Left ventricle myocardium inferior (tissue), 1 donor: Measurements from ENCODE around the gene AGAP1. TPM values are rescaled to one million over a fixed set of nuclear protein-coding genes. Genes with fewer than 3 reads are reported as not detected.

ENCODE experiments used
- DNase-seq: peaks from one replicate; pipeline ENCODE4 v3.0.0-alpha.2; 2020
- H3K27ac ChIP-seq: fragments of 200-600 bp; replicated peaks from 2 replicates; pipeline ENCODE4 v1.8.0; 2021
- H3K27me3 ChIP-seq: fragments of 200-600 bp; 2 replicates; pipeline ENCODE4 v1.8.0; 2021; ENCODE audit warnings: low read depth
- H3K36me3 ChIP-seq: fragments of 200-600 bp; 2 replicates; pipeline ENCODE4 v1.8.0; 2021
- H3K4me1 ChIP-seq: fragments of 200-600 bp; 2 replicates; pipeline ENCODE4 v1.8.0; 2021
- H3K4me3 ChIP-seq: fragments of 200-600 bp; 2 replicates; pipeline ENCODE4 v1.8.0; 2021; ENCODE audit warnings: mild to moderate bottlenecking, moderate library complexity
- H3K9me3 ChIP-seq: fragments of 200-600 bp; replicated peaks from 2 replicates; pipeline ENCODE4 v1.8.0; 2021
- intact Hi-C: fragments of 100-400 bp; cut with micrococcal nuclease; formaldehyde crosslinking; loops from one replicate; pipeline ENCODE4 v1.11.0; 2022
- total RNA-seq: library from RNA; stranded (reverse); fragmentation: NEBNext Ultra II Directional; extraction: Animal tissue kit (Norgen Biotek cat#: 25700); gene quantifications from one replicate; pipeline ENCODE4 v1.2.1, GENCODE V29; 2021
- TF ChIP-seq, protein P1 (sequence below): fragments of 200-600 bp; IDR thresholded peaks from 2 replicates; pipeline ENCODE4 v1.8.0; 2021; ENCODE audit warnings: antibody characterized with exemption, mild to moderate bottlenecking, borderline replicate concordance
- donor health status: DM: no; HTN: yes; CAD: no; lungs with severe emphysema.

Gene AGAP1
- total RNA-seq, 1 donor from 2014 or later, result 18.1 TPM

DNA sequence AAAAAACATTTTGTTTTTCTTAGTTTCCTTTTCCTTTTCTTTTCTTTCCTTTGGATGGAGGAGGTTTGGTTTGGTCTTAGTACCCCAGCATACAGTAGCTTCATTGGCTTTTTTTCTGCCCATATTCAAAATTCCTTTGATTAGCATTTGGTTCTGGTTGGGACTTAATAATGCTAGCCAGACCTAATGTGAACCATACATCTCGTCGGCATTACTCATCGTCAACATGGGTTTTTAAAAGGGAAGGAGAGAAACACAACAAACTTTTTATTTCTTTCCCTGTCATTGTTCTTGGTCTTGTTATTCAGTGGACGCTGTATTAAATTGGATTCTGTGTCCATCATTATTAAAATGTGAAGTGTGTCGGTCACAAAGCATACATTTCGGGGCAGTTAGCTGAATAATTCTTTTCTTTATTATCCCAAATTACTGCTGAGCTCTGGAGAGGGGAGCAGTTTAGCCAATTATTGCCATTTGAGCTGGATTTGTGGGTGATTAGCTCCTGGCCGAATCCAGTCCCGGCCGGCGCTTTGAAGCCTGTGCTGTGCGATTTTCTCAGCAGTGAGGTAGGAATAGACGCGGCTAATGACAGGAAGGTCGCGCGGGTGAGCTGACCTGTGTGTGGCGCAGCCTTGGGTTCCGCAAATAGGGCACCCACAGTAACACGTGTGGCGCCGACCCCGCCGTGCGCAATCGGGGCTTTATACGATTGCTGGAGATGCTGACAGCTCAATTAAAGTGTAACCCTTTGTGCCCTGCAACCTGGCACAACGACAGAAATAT is 371.1 kb downstream of the AGAP1 start:
- no peak overlapping the region for H3K4me3 ChIP-seq

DNA sequence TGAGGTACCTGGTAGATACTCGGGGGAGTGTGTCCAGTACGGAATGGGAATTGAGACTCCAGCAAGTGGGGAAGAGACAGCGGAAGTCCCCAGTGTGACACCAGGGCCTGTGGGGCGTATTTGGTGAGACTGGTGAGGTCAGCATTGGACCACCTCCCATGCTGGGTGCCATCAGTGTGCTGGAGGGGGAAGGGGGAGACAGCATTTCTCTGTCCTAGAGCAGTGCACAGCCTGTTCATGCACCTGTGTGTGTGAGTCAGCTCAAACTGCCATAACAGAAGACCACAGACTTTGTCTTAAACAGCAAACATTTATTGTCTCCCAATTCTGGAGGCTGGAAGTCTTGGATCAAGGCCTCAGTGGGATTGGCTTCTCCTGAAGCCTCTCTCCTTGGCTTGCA is 372.5 kb downstream of the AGAP1 start:
- no peak for DNase-seq
- Histone ChIP-seq H3K9me3 (peaks cover 14% of the 10 kb centered on the region), H3K4me3 (no peak overlapping the region), H3K36me3 (no peaks in the 10 kb centered on the region), H3K4me1 (peaks cover 21% of the 10 kb centered on the region), H3K27ac (no peak overlapping the region), H3K27me3 (no peaks in the 10 kb centered on the region)
- intact Hi-C loops, result no loop called here
- TF ChIP-seq, protein P1, sequence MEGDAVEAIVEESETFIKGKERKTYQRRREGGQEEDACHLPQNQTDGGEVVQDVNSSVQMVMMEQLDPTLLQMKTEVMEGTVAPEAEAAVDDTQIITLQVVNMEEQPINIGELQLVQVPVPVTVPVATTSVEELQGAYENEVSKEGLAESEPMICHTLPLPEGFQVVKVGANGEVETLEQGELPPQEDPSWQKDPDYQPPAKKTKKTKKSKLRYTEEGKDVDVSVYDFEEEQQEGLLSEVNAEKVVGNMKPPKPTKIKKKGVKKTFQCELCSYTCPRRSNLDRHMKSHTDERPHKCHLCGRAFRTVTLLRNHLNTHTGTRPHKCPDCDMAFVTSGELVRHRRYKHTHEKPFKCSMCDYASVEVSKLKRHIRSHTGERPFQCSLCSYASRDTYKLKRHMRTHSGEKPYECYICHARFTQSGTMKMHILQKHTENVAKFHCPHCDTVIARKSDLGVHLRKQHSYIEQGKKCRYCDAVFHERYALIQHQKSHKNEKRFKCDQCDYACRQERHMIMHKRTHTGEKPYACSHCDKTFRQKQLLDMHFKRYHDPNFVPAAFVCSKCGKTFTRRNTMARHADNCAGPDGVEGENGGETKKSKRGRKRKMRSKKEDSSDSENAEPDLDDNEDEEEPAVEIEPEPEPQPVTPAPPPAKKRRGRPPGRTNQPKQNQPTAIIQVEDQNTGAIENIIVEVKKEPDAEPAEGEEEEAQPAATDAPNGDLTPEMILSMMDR, result no peak

More for the DNA sequence above, 371.1 kb downstream of the AGAP1 start:
- no peak for DNase-seq
- intact Hi-C loops, result no loop called here
- Histone ChIP-seq H3K27me3 (no peaks in the 10 kb centered on the region), H3K9me3 (peaks cover 2% of the 10 kb centered on the region), H3K4me1 (peaks cover 36% of the 10 kb centered on the region), H3K36me3 (no peaks in the 10 kb centered on the region), H3K27ac (no peak overlapping the region)
- TF ChIP-seq, protein P1, result no peak

DNA sequence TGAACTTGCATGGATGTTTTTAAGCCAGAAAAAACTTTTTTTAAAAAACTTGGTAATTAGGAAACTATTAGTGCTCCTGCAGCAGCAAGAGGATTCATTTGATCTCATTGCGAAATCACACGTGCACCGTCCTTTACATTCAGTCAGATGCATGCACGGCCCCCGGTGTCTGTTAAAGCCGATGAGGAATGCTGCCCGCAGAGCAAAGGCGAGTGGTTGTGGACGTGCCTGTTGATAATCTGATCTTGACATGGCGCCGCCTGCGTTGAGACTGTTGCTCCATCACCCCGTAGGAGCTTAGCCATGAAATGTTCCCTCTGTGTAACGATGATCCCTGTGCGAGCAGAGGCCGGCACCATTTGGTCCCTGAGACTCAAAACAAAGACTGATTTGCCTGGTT is 374.4 kb downstream of the AGAP1 start:
- Histone ChIP-seq H3K4me1 (peaks cover 15% of the 10 kb centered on the region), H3K36me3 (no peaks in the 10 kb centered on the region), H3K27ac (no peak overlapping the region), H3K4me3 (peak overlapping the region; percentile 15), H3K27me3 (no peaks in the 10 kb centered on the region), H3K9me3 (peaks cover 14% of the 10 kb centered on the region)
- intact Hi-C loops, result no loop called here
- DNase-seq, result no peak
- TF ChIP-seq, protein P1, result no peak

DNA sequence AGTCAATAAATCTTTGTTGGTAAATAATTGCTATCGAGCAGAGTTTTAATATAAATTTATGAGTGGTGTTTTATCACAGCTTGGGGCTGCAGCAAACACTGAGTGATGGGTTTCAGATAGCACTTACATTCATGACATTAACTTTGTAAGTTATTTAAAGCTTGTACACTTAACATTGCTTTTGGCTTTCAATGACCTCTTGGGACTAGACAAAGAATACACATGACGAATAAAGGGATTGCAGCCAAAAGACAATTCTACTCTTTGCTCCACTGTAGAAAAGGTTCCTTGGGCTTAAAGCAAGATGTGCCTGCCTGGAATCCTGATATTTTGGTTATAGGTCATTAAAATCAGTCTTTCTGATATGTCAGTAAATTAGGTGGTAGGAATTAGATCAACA is 374.8 kb downstream of the AGAP1 start:
- intact Hi-C loops, result no loop called here
- DNase-seq, result no peak
- TF ChIP-seq, protein P1, result no peak
- H3K9me3 ChIP-seq, result peaks cover 14% of the 10 kb centered on the region
- H3K27me3 ChIP-seq, result no peaks in the 10 kb centered on the region
- H3K4me3 ChIP-seq, result peak overlapping the region; percentile 15
- H3K4me1 ChIP-seq, result peaks cover 15% of the 10 kb centered on the region
- H3K27ac ChIP-seq, result no peak overlapping the region
- no peaks in the 10 kb centered on the region for H3K36me3 ChIP-seq

DNA sequence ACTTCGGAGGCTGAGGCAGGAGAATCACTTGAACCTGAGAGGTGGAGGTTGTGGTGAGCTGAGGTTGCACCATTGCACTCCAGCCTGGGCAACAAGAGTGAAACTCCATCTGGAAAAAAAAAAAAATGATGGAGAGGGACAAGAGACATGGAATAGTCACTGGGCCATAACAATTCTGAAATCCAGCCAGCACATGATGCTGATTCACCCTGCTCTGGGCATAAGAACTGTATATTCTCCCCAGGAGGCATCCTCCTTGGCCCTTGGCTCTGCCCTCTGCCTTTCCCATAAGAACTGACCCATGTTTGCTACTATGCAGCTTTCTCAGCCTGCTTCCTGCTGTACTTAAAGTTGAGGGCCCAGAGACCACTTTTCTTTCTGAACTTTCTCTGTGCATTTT is 376.7 kb downstream of the AGAP1 start:
- H3K27ac ChIP-seq, result no peak overlapping the region
- intact Hi-C loops, result no loop called here
- H3K9me3 ChIP-seq, result peaks cover 14% of the 10 kb centered on the region
- DNase-seq, result no peak
- H3K27me3 ChIP-seq, result no peaks in the 10 kb centered on the region
- no peak overlapping the region for H3K4me3 ChIP-seq
- TF ChIP-seq, protein P1, result no peak
- no peaks in the 10 kb centered on the region for H3K36me3 ChIP-seq
- H3K4me1 ChIP-seq, result peaks cover 15% of the 10 kb centered on the region
